Glomerular visceral epithelial cell (primary cell): ENCODE measurements around the gene CST2.
"Not testable (repeated sequence)": the region's sequence is repeated elsewhere in the genome, so short reads cannot be mapped to it uniquely, and the experiment has no call there.

ENCODE experiments used
- DNase-seq: peaks from one replicate; pipeline ENCODE4 v3.0.0-alpha.2; 2016; ENCODE audit errors: extremely low spot score

The CST2 gene

GRCh38 chr20:23810349-23810748 is 16.2 kb downstream of the CST2 start:
- DNase-seq = not testable (repeated sequence)

- DNase-seq = no peak
These were observed 25.7 kb downstream of the CST2 start for GRCh38 chr20:23800865-23801264.

- DNase-seq = peak; percentile 38
These were observed 27.2 kb downstream of the CST2 start for GRCh38 chr20:23799216-23799847.

GRCh38 chr20:23795526-23795925 is 31.0 kb downstream of the CST2 start:
- DNase-seq = no peak

DNA sequence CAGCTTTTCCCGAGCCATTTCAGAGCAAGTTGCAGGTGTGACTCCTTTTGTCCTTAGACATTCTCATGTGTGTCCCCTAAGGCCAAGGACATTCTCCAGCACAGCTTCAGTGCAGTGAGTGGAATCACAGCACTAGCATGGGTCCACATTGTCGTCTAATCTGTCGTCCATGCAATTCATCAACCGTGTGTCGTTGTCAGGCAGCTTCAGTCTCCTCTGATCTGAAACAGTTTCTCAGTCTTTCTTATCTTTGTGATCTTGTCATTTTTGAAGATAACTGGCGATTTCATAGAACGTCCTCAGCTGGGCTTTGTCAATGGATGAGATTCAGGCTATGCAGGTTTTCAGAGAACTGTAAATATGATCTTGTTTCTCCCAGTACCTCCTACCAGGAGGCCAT is 31.7 kb downstream of the CST2 start:
- no peak for DNase-seq

- DNase-seq = no peak
These were observed 32.5 kb downstream of the CST2 start for GRCh38 chr20:23794065-23794464.

DNA sequence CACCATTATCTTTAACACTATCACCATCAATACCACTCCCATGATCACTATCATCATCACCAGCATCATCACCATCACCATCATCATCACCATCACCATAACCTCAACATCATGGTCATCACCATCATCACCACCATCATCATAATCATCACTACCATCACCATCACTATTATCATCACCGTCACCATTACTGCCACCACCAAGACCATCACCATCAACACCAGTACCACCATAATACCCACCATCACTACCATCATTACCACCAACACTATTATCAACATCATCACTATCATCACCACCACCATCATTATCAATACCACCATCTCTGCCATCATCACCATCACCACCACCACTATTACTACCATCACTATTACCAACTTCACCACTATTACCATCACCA is 43.1 kb downstream of the CST2 start:
- DNase-seq = no peak

DNA sequence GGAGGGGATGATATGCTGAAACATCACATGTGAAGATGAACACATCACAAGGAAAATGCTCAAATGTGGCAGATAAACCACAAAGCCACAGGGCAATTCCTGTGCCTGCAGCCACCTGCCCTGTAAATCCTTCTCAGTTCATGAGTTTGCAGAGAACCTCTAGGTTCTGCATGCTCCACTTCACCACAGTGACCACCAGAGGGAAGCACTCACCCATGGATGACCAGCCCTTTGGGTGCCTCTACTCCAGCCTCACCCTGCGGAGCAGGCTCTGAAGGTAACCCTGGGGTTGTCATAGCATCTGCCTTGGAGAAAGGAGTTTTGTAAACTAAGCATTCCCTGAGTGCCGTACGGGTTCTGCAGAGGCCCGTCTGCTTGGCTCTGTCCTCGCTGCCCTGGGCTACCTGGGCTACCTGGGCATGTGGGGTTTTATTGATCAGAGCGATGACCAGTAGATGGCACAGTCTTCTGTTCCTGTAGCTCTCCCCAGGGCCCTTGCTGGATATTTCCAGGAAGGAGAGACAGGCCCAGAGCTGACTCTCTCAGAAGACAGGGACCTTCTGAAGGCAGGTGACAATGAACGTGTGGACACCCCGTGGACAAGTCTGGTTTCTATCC is 44.1 kb downstream of the CST2 start:
- DNase-seq = peak; percentile 21

DNA sequence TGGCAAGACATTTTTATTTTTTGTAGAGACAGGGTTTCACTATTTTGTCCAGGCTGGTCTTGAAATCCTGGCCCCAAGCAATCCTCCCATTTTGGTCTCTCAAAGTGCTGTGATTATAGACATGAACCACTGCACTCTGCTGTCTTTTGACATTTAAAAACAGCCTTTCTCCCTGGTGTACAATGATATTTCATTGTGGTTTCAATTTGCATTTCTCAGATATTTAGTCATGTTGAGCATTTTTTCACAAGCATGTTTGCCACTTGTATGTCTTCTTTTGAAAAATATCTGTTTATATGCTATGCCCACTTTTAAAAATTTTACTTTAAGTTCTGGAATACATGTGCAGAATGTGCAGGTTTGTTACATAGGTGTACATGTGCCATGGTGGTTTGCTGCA is 47.9 kb downstream of the CST2 start:
- DNase-seq = not testable (repeated sequence)

- DNase-seq = not testable (repeated sequence)
These were observed 49.1 kb downstream of the CST2 start for GRCh38 chr20:23777380-23777779.

DNA sequence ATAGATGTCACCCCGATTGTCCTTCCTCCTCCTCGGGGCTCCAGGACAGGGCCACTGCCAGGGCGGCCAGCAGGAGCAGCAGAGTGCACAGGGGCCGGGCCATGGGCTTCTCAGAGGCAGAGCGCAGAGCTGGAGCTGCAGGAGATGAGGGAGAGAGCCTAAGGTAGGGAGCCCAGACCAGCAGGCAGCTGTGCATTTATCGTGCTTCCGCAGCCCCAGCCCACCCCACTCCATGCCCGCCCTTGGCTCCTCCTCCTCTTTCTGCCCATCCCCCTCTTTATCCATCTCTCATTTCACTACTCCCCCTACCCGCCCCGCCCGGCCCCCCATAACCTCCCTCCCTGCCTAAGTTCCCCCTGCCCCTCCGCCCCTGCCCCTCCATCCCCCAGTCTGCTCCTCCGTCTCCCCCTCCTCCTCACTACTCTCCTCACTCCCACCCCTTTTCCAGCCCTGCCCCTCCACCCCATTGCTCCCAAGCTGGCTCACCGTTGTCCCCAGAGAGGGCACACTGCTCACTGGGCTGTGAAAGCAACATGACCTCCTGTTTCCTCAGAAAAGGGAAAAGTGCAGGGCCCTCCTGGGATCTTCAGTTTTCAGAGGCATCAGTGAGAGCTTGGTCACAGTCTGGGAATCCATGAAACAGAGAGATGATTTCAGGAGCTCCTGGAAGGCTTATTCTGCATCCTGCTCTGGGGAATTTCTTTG is 50.3 kb downstream of the CST2 start:
- no peak for DNase-seq

GRCh38 chr20:23774081-23774480 is 52.4 kb downstream of the CST2 start:
- DNase-seq = no peak
